ENCODE results near the gene SPATA2. TPM values are rescaled to one million over a fixed set of nuclear protein-coding genes. Genes with fewer than 3 reads are reported as not detected.

Gene SPATA2
- total and polyA plus RNA-seq, 2 donors (not counting 3 experiments of a cell fraction or from before 2014, with no cell fraction given) = 4.9 to 6.1 TPM

DNA sequence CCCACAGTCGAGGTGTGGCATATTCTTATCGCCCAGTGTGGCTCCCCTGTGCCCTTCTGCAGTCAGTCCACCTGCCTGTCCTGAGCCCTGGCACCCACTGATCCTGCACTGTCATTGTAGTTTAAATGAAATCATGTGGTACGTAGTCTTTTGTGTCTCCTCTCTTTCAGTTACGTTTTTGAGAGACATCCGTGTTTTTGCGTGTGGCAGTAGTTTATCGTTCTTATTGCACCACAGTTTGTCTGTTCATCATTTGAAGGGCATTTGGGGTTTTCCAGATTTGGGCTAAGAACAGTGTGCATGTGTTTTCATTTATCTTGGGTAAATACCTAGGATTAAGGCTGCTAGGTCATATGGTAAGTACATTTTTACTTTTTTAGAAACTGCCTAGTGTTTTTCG is 49.3 kb downstream of the SPATA2 start:
- no peaks in the 10 kb centered on the region for H3K27me3 ChIP-seq (ENCODE audit: control insufficient read depth in 2 of 2, insufficient read depth in 2 of 2, low read length in 2 of 2)
- no peaks in the 10 kb centered on the region for H3K4me1 ChIP-seq (ENCODE audit: control insufficient read depth, extremely low read depth, insufficient read depth, low read length)
- CTCF ChIA-PET = interaction anchor here (1.0 to 3.7 kb wide), 4 partner anchors 12 to 205 kb away, joined by 3 to 17 read pairs (median 6); no protein-coding TSS in a partner anchor
- peaks cover 0 to 3% of the 10 kb centered on the region in 2 experiments for H3K36me3 ChIP-seq (ENCODE audit: control insufficient read depth in 2 of 2, extremely low read depth in 1 of 2, insufficient read depth in 2 of 2, low read length in 2 of 2)
- no peaks in the 10 kb centered on the region for H3K9me1 ChIP-seq (replicated peaks; ENCODE audit: control insufficient read depth, extremely low read depth, insufficient read depth, low read length)
- H2AFZ ChIP-seq (ENCODE audit: low read depth, low read length) = no peak overlapping the region
- DNase-seq (ENCODE audit: low read depth, low spot score) (no peak), FAIRE-seq (no peak)
- TF ChIP-seq MYC (IDR thresholded peaks at IDR 0.05; ENCODE audit: low read depth, low read length) = no peak
- TF ChIP-seq POLR2AphosphoS5 (IDR thresholded peaks at IDR 0.05; ENCODE audit: insufficient read depth, low read depth, low read length) = no peak
- no peak for TF ChIP-seq EZH2 (IDR thresholded peaks at IDR 0.05; ENCODE audit: borderline replicate concordance, low read depth, low read length, severe bottlenecking)
- no peak for TF ChIP-seq CTCF (IDR thresholded peaks at IDR 0.05; ENCODE audit: extremely low read depth in 1 of 2, insufficient read depth in 1 of 2, low read depth in 1 of 2, low read length in 2 of 2)
- no peak for TF ChIP-seq GATA2 (IDR thresholded peaks at IDR 0.05; ENCODE audit: insufficient read depth, insufficient read length, low read depth, low read length)
- no peak for TF ChIP-seq FOS (IDR thresholded peaks at IDR 0.05; ENCODE audit: borderline replicate concordance, insufficient read depth, low read length)
- H3K79me2 ChIP-seq (ENCODE audit: control insufficient read depth, insufficient read depth, low read length) = no peaks in the 10 kb centered on the region
- H3K9ac ChIP-seq (replicated peaks; ENCODE audit: extremely low read depth, insufficient read depth, low read length) = no peak overlapping the region
- H3K4me2 ChIP-seq (ENCODE audit: insufficient read depth, low read length) = no peak overlapping the region
- intact Hi-C loops (cut with micrococcal nuclease) (no loop called here), dilution Hi-C loops (cut with MboI; ENCODE audit: extremely low pct_ligation_motif_present, low sequenced_read_pairs) (no loop called here)
- BruUV-seq (replicated peaks) = no TSS peak
- H4K20me1 ChIP-seq (replicated peaks; ENCODE audit: control insufficient read depth, extremely low read depth, insufficient read depth, low read length) = no peaks in the 10 kb centered on the region
- POLR2A ChIA-PET = no interaction called here
- no peak overlapping the region for H3K4me3 ChIP-seq (replicated peaks in 1 of 3; ENCODE audit: insufficient read depth in 1 of 3, low read depth in 1 of 3, low read length in 3 of 3)
- H3K9me3 ChIP-seq (replicated peaks; ENCODE audit: control insufficient read depth, insufficient read depth, low read length) = no peaks in the 10 kb centered on the region
- H3K27ac ChIP-seq (ENCODE audit: insufficient read depth, low read depth, low read length) = no peak overlapping the region

Measured in endothelial cell of umbilical vein (primary cell).